Kidney glomerular epithelial cell (primary cell): ENCODE measurements around the gene SNX21.
"Not testable (repeated sequence)": the region's sequence is repeated elsewhere in the genome, so short reads cannot be mapped to it uniquely, and the experiment has no call there.

Experiments used
- DNase-seq: peaks from one replicate; lab custom pipeline; 2025; lab: John Stamatoyannopoulos, UW

The SNX21 gene, protein sequence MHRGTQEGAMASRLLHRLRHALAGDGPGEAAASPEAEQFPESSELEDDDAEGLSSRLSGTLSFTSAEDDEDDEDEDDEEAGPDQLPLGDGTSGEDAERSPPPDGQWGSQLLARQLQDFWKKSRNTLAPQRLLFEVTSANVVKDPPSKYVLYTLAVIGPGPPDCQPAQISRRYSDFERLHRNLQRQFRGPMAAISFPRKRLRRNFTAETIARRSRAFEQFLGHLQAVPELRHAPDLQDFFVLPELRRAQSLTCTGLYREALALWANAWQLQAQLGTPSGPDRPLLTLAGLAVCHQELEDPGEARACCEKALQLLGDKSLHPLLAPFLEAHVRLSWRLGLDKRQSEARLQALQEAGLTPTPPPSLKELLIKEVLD

DNA sequence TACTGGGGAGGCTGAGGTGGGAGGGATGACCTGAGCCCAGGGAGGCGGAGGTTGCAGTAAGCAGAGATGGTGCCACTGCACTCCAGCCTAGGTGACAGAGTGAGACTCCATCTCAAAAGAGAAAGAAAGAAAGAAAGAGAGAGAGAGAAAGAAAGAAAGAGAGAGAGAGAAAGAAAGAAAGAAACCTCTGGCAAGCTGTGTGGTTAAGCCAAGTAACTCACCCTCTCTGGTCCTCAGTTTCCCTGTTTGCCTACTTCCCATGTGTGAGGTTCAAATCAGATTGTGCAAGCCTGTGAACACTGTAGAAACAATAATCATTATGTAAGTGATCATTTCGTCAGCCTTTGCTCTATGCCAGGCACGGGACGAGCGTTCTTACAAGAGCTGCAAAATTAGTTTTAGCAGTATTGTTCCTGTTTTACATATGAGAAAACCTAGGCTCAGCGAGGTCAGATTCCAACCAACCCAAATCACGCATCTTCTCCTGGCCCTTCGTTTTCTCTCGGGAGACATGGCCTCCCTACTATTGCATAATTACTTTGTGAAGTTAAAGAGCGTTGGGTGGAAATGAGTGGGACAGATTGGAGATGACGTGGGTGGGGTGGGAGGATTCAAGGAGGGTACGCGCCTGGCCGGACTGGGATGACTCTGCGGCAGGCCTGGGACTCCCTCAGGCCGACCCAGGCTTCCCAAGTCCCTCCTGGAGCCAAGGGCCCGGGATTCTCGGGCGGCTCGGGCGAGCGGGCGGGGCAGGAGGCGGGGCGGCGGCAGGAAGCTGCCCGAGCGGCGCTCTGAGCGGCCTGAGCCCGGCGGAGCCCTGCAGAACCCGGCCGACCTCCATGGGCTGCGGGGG, at the start of gene SNX21:
TSS of gene SNX21 (plus strand) at position 770 of the 853 bp plus-strand sequence. CDS start 121 bp downstream, outside the sequence.
- peak; percentile 84 for DNase-seq

DNA sequence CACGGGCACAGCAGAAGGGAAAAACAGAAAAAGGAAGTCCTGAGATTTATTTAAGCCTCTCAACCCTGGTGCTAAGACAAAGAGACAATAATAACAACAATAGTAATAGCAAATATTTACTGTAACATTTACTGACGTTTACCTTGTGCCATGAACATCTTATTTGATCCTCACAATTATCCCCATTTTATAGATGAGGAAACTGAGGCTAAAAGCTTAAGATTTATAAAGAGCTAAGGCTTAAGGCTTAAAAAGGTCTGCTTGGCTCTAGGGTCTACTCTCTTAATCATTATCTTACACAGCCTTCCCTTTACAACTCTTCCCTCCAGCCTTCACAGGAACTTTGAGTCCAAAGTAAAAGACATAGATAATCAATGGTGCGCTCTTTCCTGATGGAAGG, 45.2 kb upstream of the SNX21 start:
- DNase-seq = no peak

DNA sequence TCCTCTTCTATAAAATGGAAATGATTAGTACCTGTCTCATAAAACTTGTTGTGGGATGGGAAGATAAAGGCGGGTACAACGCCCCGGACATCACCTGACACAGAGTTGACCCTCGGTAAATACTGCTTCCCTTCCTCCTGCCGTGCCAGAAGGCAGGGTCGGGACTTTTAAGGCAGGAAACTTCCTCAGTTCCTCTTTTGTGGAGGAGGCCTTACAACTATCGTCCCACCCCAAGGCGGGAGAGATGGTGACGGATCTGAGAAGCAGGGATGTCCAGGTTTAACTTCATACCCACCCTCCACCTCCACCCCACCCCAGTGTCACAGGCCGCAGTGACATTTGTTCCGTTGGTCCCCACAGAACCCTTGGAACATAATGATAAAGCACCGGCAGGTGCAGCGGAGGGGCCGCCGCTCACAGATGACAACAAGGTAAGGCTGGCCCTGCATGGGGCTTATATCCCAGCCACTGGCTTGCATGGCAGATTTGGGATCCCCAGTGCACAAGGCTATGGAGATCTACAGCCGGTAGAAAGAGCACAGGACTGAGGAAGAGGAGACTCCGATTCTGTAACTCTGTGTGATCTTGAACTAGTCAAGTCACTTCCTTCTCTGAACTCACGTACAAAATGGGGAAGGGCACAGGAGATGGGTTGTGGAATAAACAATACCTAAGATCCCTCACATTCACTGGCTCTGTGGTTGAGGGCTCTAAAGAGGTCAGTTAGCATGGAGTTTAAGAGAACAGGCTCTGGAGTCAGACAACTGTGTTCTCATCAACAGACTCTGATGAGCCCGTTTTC, 41.1 kb upstream of the SNX21 start:
- no peak for DNase-seq

DNA sequence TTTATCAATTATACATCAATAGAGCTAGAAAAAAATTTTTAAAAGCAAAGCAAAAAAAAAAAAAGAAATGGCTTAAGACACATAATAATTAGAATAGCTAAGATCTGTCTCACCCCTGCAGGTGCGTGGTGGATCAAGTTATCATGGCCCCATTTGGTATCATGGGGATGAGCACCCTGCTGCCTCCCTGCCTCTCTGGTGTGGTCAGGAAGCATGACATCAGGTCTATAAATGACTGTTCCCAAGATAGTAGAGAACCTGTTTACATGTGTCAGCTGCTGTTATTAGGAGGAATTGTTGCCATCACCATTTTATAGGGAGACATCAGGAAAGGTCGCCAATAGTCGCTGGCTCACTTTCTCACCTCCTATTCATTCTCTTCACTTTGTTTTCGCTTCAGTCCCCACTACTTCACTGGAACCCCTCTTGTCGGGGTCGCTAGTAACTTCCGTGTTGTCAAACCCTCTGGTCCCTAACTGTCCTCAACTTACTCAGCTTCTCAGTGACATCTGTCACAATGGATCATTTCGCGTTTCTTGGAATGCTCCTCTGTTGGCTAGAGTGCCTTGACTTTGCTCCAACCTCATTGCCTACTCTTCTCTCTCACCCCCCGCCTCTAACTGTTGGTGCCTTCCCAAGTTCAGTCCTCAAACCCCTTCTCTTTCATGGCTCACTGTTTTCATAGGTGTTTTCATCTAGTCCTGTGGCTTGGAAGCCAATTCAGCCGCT, 37.1 kb upstream of the SNX21 start:
- no peak for DNase-seq

DNA sequence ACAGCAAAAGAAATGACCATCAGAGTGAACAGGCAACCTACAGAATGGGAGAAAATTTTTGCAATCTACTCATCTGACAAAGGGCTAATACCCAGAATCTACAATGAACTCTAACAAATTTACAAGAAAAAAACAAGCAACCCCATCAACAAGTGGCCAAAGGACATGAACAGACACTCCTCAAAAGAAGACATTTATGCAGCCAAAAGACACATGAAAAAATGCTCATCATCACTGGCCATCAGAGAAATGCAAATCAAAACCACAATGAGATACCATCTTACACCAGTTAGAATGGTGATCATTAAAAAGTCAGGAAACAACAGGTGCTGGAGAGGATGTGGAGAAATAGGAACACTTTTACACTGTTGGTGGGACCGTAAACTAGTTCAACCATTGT, 36.1 kb upstream of the SNX21 start:
- not testable (repeated sequence) for DNase-seq

DNA sequence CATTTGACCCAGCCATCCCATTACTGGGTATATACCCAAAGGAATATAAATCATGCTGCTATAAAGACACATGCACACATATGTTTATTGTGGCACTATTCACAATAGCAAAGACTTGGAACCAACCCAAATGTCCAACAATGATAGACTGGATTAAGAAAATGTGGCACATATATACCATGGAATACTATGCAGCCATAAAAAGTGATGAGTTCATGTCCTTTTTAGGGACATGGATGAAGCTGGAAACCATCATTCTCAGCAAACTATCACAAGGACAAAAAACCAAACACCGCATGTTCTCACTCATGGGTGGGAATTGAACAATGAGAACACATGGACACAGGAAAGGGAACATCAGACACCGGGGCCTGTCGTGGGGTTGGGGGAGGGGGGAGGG, 35.6 kb upstream of the SNX21 start:
- DNase-seq = not testable (repeated sequence)

DNA sequence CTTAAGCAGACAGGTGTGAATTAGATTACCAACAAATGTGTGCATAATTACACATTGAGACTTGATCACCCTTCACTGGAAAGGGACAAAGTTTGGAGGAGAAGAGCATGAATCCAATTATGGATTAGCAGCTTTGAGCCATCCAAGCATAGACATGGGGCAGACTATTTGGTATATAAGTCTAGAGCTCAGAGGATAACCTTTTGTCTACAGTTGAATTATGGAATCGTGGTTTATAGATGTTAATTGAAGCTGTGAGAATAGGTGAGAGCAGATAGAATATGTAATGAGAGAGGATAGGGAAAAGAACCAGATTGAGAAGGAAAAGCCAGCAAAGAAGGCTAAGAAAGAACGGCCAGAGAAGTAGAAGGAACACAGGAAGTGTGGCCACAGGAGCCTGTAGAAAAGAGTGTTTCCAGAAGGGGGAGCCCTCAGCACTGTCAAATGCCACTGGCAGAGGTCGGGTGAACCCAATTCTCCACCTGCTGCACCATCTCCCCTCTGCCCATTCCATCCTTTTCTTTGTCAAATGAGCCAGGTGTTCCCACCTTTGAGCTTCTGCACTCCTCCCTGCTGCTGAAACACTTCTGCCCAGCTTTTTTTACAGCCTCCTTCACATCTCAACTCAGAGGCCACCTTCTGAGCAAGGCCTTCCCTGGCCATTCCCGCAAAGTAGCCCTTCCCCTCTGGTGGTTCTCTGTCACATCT, 34.5 kb upstream of the SNX21 start:
- DNase-seq = peak; percentile 48

DNA sequence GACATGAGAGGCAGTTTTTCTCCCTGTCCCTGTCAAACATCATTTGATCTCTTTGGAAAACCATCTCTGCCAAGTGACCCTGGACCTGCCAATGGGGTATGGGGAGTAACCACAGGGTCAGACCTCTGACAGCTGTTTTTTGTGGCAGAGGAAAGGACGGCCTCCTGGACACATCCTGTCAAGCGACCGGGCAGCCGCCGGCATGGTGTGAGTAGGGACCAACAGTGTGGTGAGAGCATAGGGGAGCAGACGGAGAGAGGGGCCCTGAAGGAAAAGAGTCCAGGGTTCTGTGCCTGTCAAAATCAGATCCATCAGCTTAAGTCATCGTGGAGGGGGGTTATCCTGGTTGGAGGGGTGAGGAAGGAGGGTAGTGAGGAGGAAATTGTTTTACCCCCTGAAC, 31.7 kb upstream of the SNX21 start:
- DNase-seq = no peak

DNA sequence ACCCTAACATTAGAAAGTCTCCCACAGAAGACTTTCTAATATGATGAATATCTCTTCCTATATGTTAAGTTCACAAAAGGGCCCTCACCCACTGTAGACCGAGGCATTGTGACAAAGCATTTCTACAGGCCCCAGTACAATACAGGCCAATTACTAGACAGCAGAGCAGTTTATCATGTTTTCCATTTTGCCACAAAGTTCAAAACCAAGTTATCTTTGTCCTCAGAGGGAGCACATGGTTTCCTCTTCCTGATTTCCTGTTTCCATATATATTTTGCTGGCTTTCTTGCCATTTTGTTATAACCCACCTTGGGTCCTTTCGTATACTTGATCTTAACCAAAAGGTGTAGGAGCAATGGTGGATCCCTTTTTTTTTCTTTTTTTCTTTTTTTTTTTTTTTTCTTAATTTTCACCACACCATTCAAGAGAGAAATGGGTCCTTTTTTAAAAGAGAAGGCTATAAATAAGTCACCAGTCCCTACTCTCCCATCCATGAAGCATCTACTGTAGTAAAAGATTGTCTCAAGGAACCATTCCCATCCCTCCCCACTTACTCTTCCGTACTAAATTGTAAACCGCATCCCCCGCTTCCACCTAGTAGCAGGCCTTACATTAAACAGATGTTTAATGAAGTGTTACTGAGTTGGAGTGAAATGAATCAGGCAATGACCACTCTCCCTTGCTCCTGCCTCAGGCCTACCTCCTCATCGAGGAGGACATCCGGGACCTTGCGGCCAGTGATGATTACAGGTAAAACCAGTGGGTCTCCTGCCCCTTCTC, 23.2 kb upstream of the SNX21 start:
- no peak for DNase-seq

DNA sequence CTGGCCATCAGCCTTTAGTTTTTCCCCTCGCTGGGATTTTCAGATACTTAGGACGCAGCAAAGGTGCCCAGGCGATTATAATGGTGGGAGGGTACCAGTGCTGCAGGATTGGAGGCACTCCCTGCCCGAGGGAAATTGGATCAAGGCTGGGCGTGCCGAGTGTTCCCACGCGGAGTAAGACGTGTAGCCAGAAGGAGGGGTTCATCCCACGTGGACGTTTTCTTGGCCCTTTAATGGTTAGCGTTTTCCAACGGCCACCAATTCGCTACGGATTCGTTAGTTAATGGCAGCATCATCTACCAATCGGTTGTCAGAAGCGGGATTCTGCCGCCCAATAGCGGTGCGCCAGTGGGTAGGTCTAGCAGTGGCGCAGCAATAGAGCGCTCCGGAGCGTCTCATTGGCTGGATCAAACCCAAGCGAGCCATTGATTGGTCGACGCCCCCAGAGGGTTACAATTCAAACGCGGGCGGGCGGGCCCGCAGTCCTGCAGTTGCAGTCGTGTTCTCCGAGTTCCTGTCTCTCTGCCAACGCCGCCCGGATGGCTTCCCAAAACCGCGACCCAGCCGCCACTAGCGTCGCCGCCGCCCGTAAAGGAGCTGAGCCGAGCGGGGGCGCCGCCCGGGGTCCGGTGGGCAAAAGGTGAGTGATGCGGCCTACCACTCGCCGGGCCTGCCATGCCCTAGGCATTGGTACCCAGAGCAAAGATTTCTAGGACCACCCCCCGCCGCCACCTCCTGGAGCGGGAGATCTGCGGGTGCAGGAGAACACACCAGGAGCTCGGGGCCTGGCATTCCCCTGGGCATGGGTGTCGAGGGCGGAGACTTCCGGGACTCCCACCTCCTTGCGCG, 21.2 kb upstream of the SNX21 start, which contains the start of gene UBE2C:
TSS of gene UBE2C (plus strand) at position 488 of the 849 bp plus-strand sequence. CDS start at position 540, 52 bp downstream.
- DNase-seq = peak; percentile 93

DNA sequence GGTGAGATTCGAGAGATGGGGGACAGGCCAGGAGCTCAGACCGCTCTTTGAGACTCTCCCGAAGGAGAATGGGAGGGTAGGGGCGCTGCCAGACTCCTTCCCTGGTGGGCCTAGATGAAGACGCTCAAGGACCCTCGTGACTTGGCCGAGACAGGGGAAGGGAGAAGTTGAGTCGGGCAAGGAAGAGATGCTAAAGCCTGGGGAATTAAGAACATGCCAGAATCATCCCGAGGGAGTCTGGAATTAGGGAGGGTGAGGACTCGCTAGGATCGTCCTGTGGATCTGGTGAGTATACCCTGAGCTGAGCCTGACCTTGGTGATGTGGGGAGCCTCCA, 20.6 kb upstream of the SNX21 start:
- DNase-seq = no peak

DNA sequence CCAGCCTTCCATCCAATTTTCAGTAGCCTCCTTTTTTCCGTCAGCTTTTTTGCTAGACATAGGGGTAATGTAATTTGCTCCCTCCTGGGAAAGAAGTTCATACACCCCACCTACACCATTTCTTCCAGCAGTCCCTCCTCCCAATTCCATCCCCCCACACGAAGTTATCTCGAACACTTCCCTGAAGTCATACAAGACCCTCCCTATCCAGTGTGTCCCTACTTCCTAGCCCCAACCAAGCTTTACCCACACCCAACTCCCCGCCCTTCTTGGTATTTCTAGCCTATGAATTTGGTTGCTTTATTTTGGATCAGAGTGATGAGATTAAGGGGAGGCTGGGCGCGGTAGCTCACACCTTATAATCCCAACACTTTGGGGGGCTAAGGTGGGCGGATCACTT, 20.1 kb upstream of the SNX21 start:
- no peak for DNase-seq

DNA sequence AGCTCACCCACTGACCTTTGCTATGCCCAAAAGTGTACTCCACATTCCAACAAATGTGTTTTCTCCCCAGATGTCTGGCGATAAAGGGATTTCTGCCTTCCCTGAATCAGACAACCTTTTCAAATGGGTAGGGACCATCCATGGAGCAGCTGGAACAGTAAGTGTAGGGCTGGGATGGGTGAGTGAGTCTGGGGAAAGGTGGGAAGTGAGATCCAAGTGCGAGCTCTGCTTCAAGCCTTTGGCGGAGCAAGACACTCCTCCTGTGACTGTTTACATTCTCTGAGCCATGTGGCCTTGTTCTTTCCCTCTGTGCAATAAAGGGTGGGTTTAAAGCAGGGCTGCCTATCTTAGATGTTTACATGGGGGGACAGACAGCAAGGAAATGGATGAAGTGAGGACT, 19.3 kb upstream of the SNX21 start:
- no peak for DNase-seq

DNA sequence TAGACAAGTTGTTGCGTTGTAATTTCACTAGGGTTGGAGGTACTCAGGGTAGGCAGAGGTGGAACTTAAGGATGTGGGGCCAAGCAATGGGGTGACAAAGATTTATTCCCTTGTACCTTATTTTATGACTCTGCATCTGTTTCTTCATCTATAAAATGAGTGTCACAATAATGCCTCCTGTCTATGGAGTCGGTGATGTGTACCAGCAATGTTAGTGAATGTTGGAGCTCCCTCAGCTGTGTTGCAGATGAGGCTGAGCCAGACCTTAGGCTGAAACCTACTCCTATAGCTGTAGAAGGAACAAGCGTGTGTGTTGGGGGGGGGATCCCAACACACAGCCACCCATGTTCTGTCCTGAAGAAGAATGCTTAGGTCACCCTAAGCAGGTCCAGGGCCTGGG, 16.6 kb upstream of the SNX21 start:
- DNase-seq = no peak

DNA sequence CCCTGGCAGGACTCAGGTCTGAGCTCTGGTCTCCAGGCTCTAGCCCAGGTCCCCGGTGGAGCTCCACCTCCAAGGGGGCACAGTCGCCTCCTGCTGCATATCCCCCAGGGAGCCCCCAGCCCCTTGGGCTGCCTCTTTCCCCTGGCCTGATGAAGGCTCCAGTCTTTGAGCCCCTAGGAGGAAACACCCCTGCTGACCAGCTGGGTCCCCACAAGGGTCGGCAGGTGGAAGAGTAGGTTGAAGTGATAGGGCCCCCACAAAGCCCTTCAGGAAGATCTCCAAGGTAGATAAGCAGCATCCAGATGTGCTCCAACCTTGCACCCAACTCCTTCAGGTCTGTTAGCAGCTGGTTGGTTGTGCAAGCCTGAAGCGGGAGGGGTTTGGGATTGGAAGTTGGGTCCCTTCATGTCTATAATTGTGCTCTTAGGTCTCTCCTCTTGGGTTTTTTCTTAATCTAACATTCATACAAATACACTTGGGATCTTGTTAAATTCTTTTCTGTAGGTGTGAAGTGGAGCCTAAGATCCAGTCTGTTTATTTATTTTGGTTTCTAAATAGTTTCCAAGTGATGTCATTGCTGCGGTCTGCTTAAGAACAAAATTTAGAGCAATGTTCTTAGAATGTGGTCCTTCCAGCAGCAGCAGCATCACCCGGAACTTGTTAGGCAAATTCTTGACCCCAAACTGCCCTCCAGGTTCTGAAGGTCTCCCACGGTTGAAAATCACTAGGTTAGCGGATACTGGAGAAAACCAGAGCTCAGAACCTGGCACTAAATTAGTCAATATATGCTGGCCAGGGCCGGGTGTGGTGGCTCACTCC, 16.0 kb upstream of the SNX21 start:
- DNase-seq = peak; percentile 80

DNA sequence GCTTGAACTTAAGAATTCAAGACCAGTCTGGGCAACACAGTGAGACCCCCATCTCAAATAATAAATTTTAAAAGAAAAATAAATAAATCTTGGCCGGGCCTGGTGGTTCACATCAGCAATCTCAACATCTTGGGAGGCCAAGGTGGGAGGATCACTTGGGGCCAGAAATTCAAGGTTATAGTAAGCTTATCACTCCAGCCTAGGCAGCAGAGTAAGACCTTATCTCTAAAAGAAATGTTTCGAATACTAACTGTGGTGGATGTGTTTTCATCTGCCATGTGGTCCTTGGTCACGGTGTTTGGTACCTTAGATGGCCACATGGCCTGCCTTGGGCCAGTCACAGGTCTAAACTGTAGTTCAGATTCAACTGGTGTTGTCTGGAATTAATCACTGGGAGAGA, 15.4 kb upstream of the SNX21 start:
- DNase-seq = no peak

DNA sequence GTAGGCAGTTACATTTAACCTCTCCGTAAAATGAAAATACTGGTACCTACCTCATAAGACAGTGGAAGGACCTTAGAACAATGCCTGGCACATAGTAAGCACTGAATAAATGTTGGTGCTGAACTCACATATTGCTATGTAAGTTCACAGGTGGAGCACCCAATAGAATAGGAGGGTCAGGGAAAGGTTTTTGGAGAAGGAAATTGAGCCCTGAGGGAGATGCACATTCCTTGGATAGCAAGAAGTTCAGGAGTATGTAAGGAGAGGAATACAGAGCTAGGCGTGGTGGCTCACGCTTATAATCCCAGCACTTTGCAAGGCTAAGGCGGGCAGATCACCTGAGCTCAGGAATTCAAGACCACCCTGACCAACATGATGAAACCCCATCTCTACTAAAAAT, 14.1 kb upstream of the SNX21 start:
- no peak for DNase-seq

DNA sequence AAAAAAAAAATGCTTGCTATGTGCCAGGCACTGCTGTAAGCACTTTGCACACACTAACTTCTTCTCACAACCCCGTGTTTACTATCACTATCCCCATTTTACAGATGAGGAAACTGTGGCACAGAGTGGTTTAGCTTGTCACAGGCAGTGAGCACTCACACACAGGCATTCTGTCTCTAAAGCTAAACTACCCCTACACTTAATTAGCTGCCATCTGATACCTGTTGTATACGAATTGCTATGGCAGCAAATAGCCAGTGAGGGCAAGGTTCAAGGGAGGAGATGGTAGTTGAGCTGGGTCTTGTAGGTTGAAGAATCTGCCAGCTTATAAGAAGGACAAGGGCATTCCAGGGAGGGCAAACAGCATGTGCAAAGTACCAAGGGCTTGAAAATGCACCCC, 11.7 kb upstream of the SNX21 start:
- DNase-seq = no peak
